IPS DF 19.7 (cell line): ENCODE data around the gene RET.

Experiments
- DNase-seq: peaks from one replicate; pipeline ENCODE4 v3.0.0-alpha.2; 2013; ENCODE audit warnings: low read depth, low spot score

RET gene

GRCh38 chr10:43170491-43170890 lies 93.6 kb downstream of the RET start:
- no peak for DNase-seq

- DNase-seq: no peak
Measured at GRCh38 chr10:43172645-43173044, 95.8 kb downstream of the RET start.

- DNase-seq: no peak
Measured at GRCh38 chr10:43173120-43173519, 96.3 kb downstream of the RET start.

- DNase-seq: no peak
Measured at GRCh38 chr10:43174969-43175368, 98.1 kb downstream of the RET start.

- no peak for DNase-seq
Measured at GRCh38 chr10:43176271-43176670, 99.4 kb downstream of the RET start.

- DNase-seq: no peak
Measured at GRCh38 chr10:43177595-43177994, 100.7 kb downstream of the RET start.
